CD4-positive, alpha-beta T cell treated with Interleukin-10 for 1 hour (primary cell): Measurements from ENCODE around the gene ARID5B.
"Not testable (repeated sequence)": the region's sequence is repeated elsewhere in the genome, so short reads cannot be mapped to it uniquely, and the experiment has no call there.

Source experiments
- DNase-seq: peaks from one replicate; pipeline ENCODE4 v3.0.0-alpha.2; 2020

ARID5B gene

GRCh38 chr10:62017491-62017870 lies 116.0 kb downstream of the ARID5B start:
- no peak for DNase-seq

GRCh38 chr10:62018131-62018911 lies 116.8 kb downstream of the ARID5B start:
- DNase-seq = no peak

- DNase-seq = no peak
Measured at GRCh38 chr10:62019013-62019684, 117.7 kb downstream of the ARID5B start.

GRCh38 chr10:62019685-62020359 lies 118.3 kb downstream of the ARID5B start:
- DNase-seq = no peak

- no peak for DNase-seq
Measured at GRCh38 chr10:62021128-62021665, 119.7 kb downstream of the ARID5B start.

GRCh38 chr10:62021978-62022802 lies 120.7 kb downstream of the ARID5B start:
- DNase-seq = no peak

GRCh38 chr10:62022830-62023229 lies 121.3 kb downstream of the ARID5B start:
- DNase-seq = no peak

- DNase-seq = no peak
Measured at GRCh38 chr10:62023329-62023728, 121.8 kb downstream of the ARID5B start.

GRCh38 chr10:62024026-62024701 lies 122.7 kb downstream of the ARID5B start:
- DNase-seq = no peak

- no peak for DNase-seq
Measured at GRCh38 chr10:62025134-62025794, 123.8 kb downstream of the ARID5B start.

GRCh38 chr10:62025901-62026879 lies 124.7 kb downstream of the ARID5B start:
- DNase-seq = no peak

GRCh38 chr10:62027841-62028501 lies 126.5 kb downstream of the ARID5B start:
- DNase-seq = no peak

- DNase-seq = not testable (repeated sequence)
Measured at GRCh38 chr10:62028502-62028842, 127.0 kb downstream of the ARID5B start.

GRCh38 chr10:62029401-62029800 lies 127.9 kb downstream of the ARID5B start:
- no peak for DNase-seq

GRCh38 chr10:62031507-62031906 lies 130.0 kb downstream of the ARID5B start:
- DNase-seq = no peak

GRCh38 chr10:62033125-62033524 lies 131.6 kb downstream of the ARID5B start:
- DNase-seq = no peak

GRCh38 chr10:62034096-62034640 lies 132.7 kb downstream of the ARID5B start:
- no peak for DNase-seq

- no peak for DNase-seq
Measured at GRCh38 chr10:62036186-62037081, 134.9 kb downstream of the ARID5B start.
